Measurements from ENCODE around the gene RAP1GAP2. TPM values are rescaled to one million over a fixed set of nuclear protein-coding genes. Genes with fewer than 3 reads are reported as not detected.
A peak's percentile ranks its signal among the peaks of the same experiment; 100 is the strongest.

Gene RAP1GAP2
- total RNA-seq, 3 donors from 2014 or later (not counting 1 experiment from before 2014, with no cell fraction given) = 274 to 418 (median 390) TPM

- ATAC-seq (no peak), DNase-seq (no peak)
- H3K9me3 Mint-ChIP-seq = no peaks in the 10 kb centered on the region
- peaks cover 56 to 81% of the 10 kb centered on the region in 2 donors for H3K4me1 Mint-ChIP-seq
- intact Hi-C loops (cut with micrococcal nuclease) = loop anchor here (10.0 kb wide), 2 partner anchors 49 to 51 kb away; no protein-coding TSS in a partner anchor
- peak overlapping the region; percentile 91 to 94 for H3K27ac Mint-ChIP-seq
- peaks cover 22% of the 10 kb centered on the region for H3K36me3 ChIP-seq (ENCODE audit: control insufficient read depth, insufficient read depth, low read length)
- no peak for TF ChIP-seq CTCF (IDR thresholded peaks at IDR 0.05)
- H3K4me1 ChIP-seq (ENCODE audit: control insufficient read depth, insufficient read depth, low read length) = peaks cover 74% of the 10 kb centered on the region
- no peaks in the 10 kb centered on the region for H3K27me3 Mint-ChIP-seq (ENCODE audit: low read depth in 2 of 2)
- H3K36me3 Mint-ChIP-seq = no peaks in the 10 kb centered on the region
- WGBS (ENCODE audit: insufficient coverage) = 89% methylated on average over 7 of the region's 8 CpGs
- no peak overlapping the region for H3K4me3 ChIP-seq (ENCODE audit: low read length)
- no peak overlapping the region for H3K27ac ChIP-seq (ENCODE audit: low read length)
- H3K4me3 Mint-ChIP-seq = peak overlapping the region; percentile 62
- H3K27me3 ChIP-seq (ENCODE audit: control insufficient read depth, insufficient read depth, low read length) = no peaks in the 10 kb centered on the region
- peaks cover 2% of the 10 kb centered on the region for H3K9me3 ChIP-seq (ENCODE audit: control insufficient read depth, insufficient read depth, low read length)
Observed at GRCh38 chr17:2903193-2903974, 107.1 kb downstream of the RAP1GAP2 start.

- Mint-ChIP-seq H3K4me3 (no peak overlapping the region), H3K36me3 (no peaks in the 10 kb centered on the region), H3K27me3 (ENCODE audit: low read depth in 2 of 2) (no peaks in the 10 kb centered on the region), H3K27ac (peak overlapping the region; percentile 91 to 94), H3K4me1 (peaks cover 58 to 81% of the 10 kb centered on the region in 2 donors), H3K9me3 (no peaks in the 10 kb centered on the region)
- peaks cover 79% of the 10 kb centered on the region for H3K4me1 ChIP-seq (ENCODE audit: control insufficient read depth, insufficient read depth, low read length)
- H3K36me3 ChIP-seq (ENCODE audit: control insufficient read depth, insufficient read depth, low read length) = peaks cover 27% of the 10 kb centered on the region
- no peak overlapping the region for H3K4me3 ChIP-seq (ENCODE audit: low read length)
- no peak for DNase-seq
- 80% methylated on average over 14 of the region's 16 CpGs for WGBS (ENCODE audit: insufficient coverage)
- no peak overlapping the region for H3K27ac ChIP-seq (ENCODE audit: low read length)
- intact Hi-C loops (cut with micrococcal nuclease) = loop anchor here (10.0 kb wide), 2 partner anchors 49 to 51 kb away; no protein-coding TSS in a partner anchor
- peak in 2 of 3 donors; percentile 12 to 16 for ATAC-seq
- no peaks in the 10 kb centered on the region for H3K27me3 ChIP-seq (ENCODE audit: control insufficient read depth, insufficient read depth, low read length)
- no peak for TF ChIP-seq CTCF (IDR thresholded peaks at IDR 0.05)
- peaks cover 2% of the 10 kb centered on the region for H3K9me3 ChIP-seq (ENCODE audit: control insufficient read depth, insufficient read depth, low read length)
Observed at GRCh38 chr17:2904135-2904534, 107.9 kb downstream of the RAP1GAP2 start.

- Mint-ChIP-seq H3K9me3 (no peaks in the 10 kb centered on the region), H3K27ac (peak overlapping the region; percentile 91 to 94), H3K4me1 (peaks cover 69 to 93% of the 10 kb centered on the region in 2 donors), H3K4me3 (peak overlapping the region; percentile 84), H3K27me3 (ENCODE audit: low read depth in 2 of 2) (no peaks in the 10 kb centered on the region), H3K36me3 (no peaks in the 10 kb centered on the region)
- DNase-seq = peak in 1 of 2 donors; percentile 54
- peaks cover 90% of the 10 kb centered on the region for H3K4me1 ChIP-seq (ENCODE audit: control insufficient read depth, insufficient read depth, low read length)
- peaks cover 2% of the 10 kb centered on the region for H3K9me3 ChIP-seq (ENCODE audit: control insufficient read depth, insufficient read depth, low read length)
- no peak overlapping the region for H3K4me3 ChIP-seq (ENCODE audit: low read length)
- peak; percentile 86 to 93 (median 87) for ATAC-seq
- 25% methylated on average over 8 of the region's 13 CpGs for WGBS (ENCODE audit: insufficient coverage)
- H3K36me3 ChIP-seq (ENCODE audit: control insufficient read depth, insufficient read depth, low read length) = peaks cover 28% of the 10 kb centered on the region
- peak overlapping the region; percentile 39 for H3K27ac ChIP-seq (ENCODE audit: low read length)
- no peak for TF ChIP-seq CTCF (IDR thresholded peaks at IDR 0.05)
- intact Hi-C loops (cut with micrococcal nuclease) = loop anchor here (10.0 kb wide), 2 partner anchors 50 kb away; no protein-coding TSS in a partner anchor
- no peaks in the 10 kb centered on the region for H3K27me3 ChIP-seq (ENCODE audit: control insufficient read depth, insufficient read depth, low read length)
Observed at GRCh38 chr17:2905269-2905668, 109.0 kb downstream of the RAP1GAP2 start.

Measured in natural killer cell (primary cell).